ENCODE data around the gene ZBTB7C.

Gene ZBTB7C

DNA sequence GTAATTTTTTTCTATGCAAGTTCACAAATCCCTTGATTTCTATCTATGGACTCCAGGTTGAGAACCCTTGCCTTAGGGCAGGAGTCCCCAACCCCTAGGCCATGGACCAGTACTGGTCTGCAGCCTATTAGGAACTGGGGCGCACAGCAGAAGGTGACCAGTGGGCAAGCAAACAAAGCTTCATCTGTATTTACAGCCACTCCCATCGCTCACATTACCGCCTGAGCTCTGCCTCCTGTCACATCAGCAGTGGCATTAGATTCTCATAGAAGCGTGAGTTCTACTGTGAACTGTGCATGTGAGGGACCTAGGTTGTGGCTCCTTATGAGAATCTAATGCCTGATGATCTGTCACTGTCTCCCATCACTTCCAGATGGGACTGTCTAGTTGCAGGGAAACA is 408.5 kb downstream of the ZBTB7C start:
- POLR2A ChIA-PET: no interaction called here
- Histone ChIP-seq H3K9me3 (ENCODE audit: control insufficient read depth, insufficient read depth, low read depth, low read length) (no peaks in the 10 kb centered on the region), H3K36me3 (ENCODE audit: control insufficient read depth in 2 of 2, insufficient read depth in 1 of 2, low read length in 2 of 2) (no peaks in the 10 kb centered on the region), H3K4me3 (ENCODE audit: low read depth, low read length) (no peak overlapping the region), H3K27ac (ENCODE audit: extremely low read depth, low read depth, low read length) (no peak overlapping the region), H3K4me1 (ENCODE audit: control insufficient read depth, insufficient read depth, low read length) (peaks cover 6% of the 10 kb centered on the region)
- CTCF ChIA-PET: interaction anchor here (1.7 kb wide), 1 partner anchor 228 kb away, joined by 6 read pairs; no protein-coding TSS in a partner anchor
- no peak for TF ChIP-seq KLF7 (tag by site-specific recombination; IDR thresholded peaks at IDR 0.05; ENCODE audit: borderline replicate concordance)
- TF ChIP-seq, protein P1, sequence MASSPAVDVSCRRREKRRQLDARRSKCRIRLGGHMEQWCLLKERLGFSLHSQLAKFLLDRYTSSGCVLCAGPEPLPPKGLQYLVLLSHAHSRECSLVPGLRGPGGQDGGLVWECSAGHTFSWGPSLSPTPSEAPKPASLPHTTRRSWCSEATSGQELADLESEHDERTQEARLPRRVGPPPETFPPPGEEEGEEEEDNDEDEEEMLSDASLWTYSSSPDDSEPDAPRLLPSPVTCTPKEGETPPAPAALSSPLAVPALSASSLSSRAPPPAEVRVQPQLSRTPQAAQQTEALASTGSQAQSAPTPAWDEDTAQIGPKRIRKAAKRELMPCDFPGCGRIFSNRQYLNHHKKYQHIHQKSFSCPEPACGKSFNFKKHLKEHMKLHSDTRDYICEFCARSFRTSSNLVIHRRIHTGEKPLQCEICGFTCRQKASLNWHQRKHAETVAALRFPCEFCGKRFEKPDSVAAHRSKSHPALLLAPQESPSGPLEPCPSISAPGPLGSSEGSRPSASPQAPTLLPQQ (tag by site-specific recombination; IDR thresholded peaks at IDR 0.05): no peak
- TF ChIP-seq, protein P2, sequence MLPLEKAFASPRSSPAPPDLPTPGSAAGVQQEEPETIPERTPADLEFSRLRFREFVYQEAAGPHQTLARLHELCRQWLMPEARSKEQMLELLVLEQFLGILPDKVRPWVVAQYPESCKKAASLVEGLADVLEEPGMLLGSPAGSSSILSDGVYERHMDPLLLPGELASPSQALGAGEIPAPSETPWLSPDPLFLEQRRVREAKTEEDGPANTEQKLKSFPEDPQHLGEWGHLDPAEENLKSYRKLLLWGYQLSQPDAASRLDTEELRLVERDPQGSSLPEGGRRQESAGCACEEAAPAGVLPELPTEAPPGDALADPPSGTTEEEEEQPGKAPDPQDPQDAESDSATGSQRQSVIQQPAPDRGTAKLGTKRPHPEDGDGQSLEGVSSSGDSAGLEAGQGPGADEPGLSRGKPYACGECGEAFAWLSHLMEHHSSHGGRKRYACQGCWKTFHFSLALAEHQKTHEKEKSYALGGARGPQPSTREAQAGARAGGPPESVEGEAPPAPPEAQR (tag by site-specific recombination; IDR thresholded peaks at IDR 0.05): no peak
- TF ChIP-seq ZBTB17 (tag by site-specific recombination; IDR thresholded peaks at IDR 0.05): no peak
- TF ChIP-seq, protein P3, sequence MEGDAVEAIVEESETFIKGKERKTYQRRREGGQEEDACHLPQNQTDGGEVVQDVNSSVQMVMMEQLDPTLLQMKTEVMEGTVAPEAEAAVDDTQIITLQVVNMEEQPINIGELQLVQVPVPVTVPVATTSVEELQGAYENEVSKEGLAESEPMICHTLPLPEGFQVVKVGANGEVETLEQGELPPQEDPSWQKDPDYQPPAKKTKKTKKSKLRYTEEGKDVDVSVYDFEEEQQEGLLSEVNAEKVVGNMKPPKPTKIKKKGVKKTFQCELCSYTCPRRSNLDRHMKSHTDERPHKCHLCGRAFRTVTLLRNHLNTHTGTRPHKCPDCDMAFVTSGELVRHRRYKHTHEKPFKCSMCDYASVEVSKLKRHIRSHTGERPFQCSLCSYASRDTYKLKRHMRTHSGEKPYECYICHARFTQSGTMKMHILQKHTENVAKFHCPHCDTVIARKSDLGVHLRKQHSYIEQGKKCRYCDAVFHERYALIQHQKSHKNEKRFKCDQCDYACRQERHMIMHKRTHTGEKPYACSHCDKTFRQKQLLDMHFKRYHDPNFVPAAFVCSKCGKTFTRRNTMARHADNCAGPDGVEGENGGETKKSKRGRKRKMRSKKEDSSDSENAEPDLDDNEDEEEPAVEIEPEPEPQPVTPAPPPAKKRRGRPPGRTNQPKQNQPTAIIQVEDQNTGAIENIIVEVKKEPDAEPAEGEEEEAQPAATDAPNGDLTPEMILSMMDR (tag by site-specific recombination; IDR thresholded peaks at IDR 0.05): no peak
- no peak for TF ChIP-seq ZBTB21 (tag by site-specific recombination; IDR thresholded peaks at IDR 0.05)
- TF ChIP-seq ZNF354C (tag by site-specific recombination; IDR thresholded peaks at IDR 0.05; ENCODE audit: borderline replicate concordance, low read depth): no peak

DNA sequence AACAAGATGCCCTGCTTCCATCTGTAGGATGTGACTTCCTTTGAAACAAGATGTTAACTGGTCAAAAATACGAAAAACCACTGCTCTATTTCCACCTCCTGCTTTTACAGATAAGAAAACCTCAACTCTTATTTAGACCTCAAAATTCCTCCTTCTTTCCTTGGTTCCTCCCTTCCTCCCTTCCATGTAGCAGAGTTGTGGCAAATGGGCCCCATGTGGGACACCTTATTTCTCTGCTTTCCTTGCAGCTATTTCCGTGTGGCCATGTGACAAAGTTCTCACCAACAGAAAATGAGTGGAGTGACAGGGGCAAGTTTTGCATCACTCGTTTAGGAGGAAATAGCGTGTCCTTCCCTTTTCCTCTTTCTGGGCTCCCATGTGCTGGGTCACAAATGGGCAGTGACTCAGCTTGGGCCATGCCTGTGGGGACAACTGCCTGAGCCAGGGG is 409.4 kb downstream of the ZBTB7C start:
- TF ChIP-seq ZNF175 (tag by site-specific recombination; IDR thresholded peaks at IDR 0.05) (no peak), EGR2 (tag by site-specific recombination; IDR thresholded peaks at IDR 0.05; ENCODE audit: low read depth) (no peak), KLF10 (tag by site-specific recombination; IDR thresholded peaks at IDR 0.05) (no peak), ZIC2 (tag by site-specific recombination; IDR thresholded peaks at IDR 0.05) (no peak), ZBTB48 (tag by site-specific recombination; IDR thresholded peaks at IDR 0.05) (no peak), ZFHX2 (tag by site-specific recombination; conservative IDR thresholded peaks at IDR 0.05) (no peak), ZNF248 (tag by site-specific recombination; IDR thresholded peaks at IDR 0.05) (no peak), SALL2 (tag by site-specific recombination; IDR thresholded peaks at IDR 0.05; ENCODE audit: borderline replicate concordance) (no peak), GLI4 (tag by site-specific recombination; IDR thresholded peaks at IDR 0.05) (no peak), ZNF155 (tag by site-specific recombination; IDR thresholded peaks at IDR 0.05) (no peak), WT1 (tag by site-specific recombination; IDR thresholded peaks at IDR 0.05) (no peak), ZSCAN30 (tag by site-specific recombination; IDR thresholded peaks at IDR 0.05) (no peak), ZNF830 (tag by site-specific recombination; IDR thresholded peaks at IDR 0.05; ENCODE audit: low read depth) (no peak)
- TF ChIP-seq, protein P4, sequence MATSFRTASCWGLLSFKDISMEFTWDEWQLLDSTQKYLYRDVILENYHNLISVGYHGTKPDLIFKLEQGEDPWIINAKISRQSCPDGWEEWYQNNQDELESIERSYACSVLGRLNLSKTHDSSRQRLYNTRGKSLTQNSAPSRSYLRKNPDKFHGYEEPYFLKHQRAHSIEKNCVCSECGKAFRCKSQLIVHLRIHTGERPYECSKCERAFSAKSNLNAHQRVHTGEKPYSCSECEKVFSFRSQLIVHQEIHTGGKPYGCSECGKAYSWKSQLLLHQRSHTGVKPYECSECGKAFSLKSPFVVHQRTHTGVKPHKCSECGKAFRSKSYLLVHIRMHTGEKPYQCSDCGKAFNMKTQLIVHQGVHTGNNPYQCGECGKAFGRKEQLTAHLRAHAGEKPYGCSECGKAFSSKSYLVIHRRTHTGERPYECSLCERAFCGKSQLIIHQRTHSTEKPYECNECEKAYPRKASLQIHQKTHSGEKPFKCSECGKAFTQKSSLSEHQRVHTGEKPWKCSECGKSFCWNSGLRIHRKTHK (tag by site-specific recombination; IDR thresholded peaks at IDR 0.05): no peak
- TF ChIP-seq, protein P5, sequence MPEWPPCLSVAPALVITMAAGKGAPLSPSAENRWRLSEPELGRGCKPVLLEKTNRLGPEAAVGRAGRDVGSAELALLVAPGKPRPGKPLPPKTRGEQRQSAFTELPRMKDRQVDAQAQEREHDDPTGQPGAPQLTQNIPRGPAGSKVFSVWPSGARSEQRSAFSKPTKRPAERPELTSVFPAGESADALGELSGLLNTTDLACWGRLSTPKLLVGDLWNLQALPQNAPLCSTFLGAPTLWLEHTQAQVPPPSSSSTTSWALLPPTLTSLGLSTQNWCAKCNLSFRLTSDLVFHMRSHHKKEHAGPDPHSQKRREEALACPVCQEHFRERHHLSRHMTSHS (tag by site-specific recombination; IDR thresholded peaks at IDR 0.05): no peak
- TF ChIP-seq, protein P6, sequence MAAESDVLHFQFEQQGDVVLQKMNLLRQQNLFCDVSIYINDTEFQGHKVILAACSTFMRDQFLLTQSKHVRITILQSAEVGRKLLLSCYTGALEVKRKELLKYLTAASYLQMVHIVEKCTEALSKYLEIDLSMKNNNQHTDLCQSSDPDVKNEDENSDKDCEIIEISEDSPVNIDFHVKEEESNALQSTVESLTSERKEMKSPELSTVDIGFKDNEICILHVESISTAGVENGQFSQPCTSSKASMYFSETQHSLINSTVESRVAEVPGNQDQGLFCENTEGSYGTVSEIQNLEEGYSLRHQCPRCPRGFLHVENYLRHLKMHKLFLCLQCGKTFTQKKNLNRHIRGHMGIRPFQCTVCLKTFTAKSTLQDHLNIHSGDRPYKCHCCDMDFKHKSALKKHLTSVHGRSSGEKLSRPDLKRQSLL (tag by site-specific recombination; IDR thresholded peaks at IDR 0.05): no peak
- no peaks in the 10 kb centered on the region for H3K36me3 ChIP-seq (ENCODE audit: control insufficient read depth in 2 of 2, insufficient read depth in 1 of 2, low read length in 2 of 2)
- peaks cover 6% of the 10 kb centered on the region for H3K4me1 ChIP-seq (ENCODE audit: control insufficient read depth, insufficient read depth, low read length)
- H3K9me3 ChIP-seq (ENCODE audit: control insufficient read depth, insufficient read depth, low read depth, low read length): no peaks in the 10 kb centered on the region
- H3K27ac ChIP-seq (ENCODE audit: extremely low read depth, low read depth, low read length): no peak overlapping the region
- POLR2A ChIA-PET: no interaction called here
- CTCF ChIA-PET: interaction anchor here (1.7 to 4.9 kb wide), 3 partner anchors 8 to 228 kb away, joined by 6 to 37 read pairs (median 36); no protein-coding TSS in a partner anchor
- H3K4me3 ChIP-seq (ENCODE audit: low read depth, low read length): no peak overlapping the region
